Measurements from ENCODE around the gene TMEM203.

Gene TMEM203

DNA sequence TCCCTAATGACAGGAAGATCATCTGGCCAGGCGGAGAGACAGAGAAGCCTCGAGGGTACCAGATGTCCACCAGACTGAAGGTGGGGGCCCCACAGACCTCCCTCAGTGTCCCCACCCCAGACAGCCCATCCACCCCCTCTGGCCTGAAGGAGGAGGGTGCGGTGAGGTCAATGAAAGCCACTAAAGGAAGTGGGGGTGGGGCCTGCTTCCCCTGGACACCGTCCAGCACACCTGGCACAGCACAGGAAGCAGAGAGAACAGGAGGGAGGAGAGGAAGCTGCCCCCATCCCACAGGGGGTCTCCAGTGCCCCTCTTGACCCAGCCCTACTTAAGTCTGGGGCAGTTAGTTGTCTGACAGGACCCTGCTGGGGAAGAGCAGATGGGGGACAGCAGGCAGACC is 46.8 kb downstream of the TMEM203 start:
- DNase-seq (ENCODE audit: extremely low spot score, insufficient read length, low read depth) (no peak), FAIRE-seq (peak; percentile 68)

DNA sequence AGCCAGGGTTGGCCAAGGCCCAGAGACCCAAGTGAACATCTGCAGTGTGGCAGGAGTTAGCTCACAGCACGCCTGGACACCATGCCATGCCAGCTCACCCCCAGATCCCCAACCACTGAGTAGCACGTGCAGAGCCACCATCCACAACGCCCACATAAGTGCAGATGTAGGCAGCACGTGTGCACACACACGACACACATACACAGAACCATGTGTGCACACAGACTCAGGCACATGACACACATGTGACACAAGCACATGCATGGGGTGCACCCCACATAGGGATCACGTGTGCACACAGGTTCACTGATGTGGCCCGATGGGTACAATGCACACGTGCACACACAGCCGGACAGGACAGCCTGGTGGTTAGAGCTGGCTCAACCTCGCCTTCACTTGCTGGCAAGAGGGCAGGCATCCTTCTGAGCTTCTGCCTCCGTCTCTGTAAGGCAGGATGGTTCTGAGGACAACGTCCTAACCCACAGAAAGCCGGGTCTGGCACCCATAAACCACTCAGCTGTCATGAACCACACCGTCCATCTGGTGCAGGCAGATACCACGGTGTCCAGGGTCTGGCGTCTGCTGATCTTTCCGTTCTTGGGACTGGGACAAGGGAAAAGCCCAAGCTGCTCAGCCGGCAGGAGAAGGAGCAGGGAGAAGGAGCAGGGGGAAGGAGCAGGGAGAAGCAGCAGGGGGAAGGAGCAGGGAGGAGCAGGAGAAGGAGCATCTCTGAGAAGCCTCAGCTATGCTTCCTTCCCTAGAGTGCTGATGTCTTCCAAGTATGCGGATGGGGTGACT is 47.6 kb downstream of the TMEM203 start:
- no peak for FAIRE-seq
- DNase-seq (ENCODE audit: extremely low spot score, insufficient read length, low read depth) = no peak

DNA sequence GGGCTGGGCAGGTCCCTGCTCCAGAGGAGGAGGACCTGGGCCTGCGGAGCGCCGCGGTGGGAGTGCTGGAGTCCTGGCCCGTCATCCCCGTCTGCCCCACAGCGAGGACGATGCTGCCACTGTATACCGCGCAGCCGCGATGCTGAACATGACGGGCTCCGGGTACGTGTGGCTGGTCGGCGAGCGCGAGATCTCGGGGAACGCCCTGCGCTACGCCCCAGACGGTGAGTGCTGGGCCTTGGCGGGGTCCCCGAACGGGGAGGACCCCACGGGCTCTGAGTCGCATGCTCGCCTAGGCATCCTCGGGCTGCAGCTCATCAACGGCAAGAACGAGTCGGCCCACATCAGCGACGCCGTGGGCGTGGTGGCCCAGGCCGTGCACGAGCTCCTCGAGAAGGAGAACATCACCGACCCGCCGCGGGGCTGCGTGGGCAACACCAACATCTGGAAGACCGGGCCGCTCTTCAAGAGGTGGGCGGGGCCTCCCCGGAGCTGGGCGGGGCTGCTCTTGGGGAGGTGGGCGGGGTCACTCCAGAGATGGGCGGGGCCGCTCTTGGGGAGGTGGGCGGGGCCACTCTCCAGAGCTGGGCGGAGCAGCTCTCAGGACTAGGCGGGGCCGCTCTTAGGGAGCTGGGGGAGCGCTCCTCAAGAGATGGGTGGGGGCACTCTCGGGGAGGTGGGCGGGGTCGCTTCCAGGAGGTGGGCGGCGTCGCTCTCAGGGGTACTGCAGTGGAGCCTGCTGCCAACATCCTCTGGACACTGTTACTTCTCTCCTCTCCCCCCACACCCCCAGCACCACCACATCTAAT is 48.7 kb downstream of the TMEM203 start:
- DNase-seq (ENCODE audit: extremely low spot score, insufficient read length, low read depth) = peak; percentile 52

More for the DNA sequence above, 48.7 kb downstream of the TMEM203 start:
- peak; percentile 66 for FAIRE-seq
